GM21515 (cell line): ENCODE data around the gene MTMR12.
"Not testable (repeated sequence)": the region's sequence is repeated elsewhere in the genome, so short reads cannot be mapped to it uniquely, and the experiment has no call there.

Experiments
- ATAC-seq: cut with Tn5 transposase; IDR thresholded peaks from one replicate; pipeline ENCODE4 v1.9.1; 2021; ENCODE audit not compliant: unreplicated experiment

The MTMR12 gene

GRCh38 chr5:32326216-32326772 is 13.6 kb upstream of the MTMR12 start:
- no peak for ATAC-seq

GRCh38 chr5:32325616-32326015 is 12.9 kb upstream of the MTMR12 start:
- no peak for ATAC-seq

DNA sequence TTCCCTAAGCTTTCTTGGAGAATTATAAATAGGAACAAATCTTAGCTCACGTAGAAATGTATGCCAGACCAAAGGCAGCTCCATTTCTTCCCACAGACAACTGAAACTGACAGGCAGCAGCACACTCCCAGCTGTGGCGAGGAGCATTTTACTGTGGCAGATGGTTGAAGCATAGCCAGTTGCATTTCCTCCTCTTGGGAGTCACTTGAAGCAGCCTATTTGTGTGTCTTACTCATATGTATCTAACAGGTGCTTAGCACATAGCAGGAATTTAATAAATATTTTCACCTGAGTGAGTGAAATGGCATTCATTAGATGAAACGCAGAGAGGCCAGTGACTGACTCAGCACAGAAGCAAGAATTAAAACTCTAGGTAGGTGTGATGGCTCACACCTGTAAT is 12.3 kb upstream of the MTMR12 start:
- ATAC-seq: peak; percentile 65

DNA sequence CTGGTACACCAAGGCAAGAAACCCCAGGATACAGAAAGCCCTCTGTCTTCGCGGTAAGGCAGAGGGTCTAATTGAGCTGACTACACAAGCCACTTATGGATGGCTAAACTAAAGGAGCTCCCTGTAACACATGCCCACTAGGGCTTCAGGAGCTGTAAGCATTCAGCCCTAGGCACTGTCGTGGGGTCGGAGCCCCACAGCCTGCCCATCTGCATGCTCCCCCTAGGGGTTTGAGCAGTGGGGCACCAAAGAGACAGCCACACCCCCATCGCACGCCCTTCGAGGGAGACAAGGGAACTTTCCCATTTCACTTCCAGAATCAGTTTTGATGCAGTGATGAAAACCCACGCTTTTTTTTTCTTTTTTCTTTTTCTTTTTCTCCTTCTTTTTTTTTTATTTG is 11.0 kb upstream of the MTMR12 start:
- ATAC-seq: no peak

DNA sequence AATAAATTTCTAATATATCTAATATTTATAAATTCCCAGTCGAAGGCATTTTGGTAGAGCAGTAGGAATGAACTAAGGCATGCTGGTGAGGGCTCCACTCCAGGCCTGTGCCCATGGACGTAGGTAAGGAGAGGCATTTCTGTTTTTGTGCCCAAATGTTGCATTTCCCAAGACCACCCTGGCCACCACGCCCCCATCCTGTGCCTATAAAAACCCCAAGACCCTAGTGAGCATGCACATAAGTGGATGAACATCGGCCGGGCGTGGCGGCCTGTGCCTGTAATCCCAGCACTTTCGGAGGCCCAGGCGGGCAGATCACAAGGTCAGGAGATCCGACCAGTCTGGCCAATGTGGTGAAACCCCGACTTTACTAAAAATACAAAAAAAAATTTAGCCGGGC is 10.1 kb upstream of the MTMR12 start:
- no peak for ATAC-seq

DNA sequence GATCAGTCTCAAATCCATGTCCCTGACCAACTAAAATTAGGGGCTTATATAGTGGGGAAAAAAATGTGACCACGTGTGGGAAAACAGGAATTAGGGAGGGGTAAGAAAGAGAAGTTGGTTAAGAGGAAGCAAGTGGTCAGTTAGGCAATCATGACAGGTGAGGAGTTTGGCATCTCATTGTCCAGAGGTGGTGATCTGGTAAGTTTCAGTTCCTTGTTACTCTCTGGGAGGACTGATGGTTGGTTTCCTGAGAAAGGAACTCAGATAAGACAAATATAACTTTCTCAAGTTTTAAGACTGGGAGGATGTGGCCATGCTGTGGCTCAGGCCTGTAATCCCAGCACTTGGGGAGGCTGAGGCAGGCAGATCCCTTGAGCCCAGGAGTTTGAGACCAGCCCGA is 9.0 kb upstream of the MTMR12 start:
- not testable (repeated sequence) for ATAC-seq

- ATAC-seq: no peak
Measured at GRCh38 chr5:32320576-32320975, 7.8 kb upstream of the MTMR12 start.

DNA sequence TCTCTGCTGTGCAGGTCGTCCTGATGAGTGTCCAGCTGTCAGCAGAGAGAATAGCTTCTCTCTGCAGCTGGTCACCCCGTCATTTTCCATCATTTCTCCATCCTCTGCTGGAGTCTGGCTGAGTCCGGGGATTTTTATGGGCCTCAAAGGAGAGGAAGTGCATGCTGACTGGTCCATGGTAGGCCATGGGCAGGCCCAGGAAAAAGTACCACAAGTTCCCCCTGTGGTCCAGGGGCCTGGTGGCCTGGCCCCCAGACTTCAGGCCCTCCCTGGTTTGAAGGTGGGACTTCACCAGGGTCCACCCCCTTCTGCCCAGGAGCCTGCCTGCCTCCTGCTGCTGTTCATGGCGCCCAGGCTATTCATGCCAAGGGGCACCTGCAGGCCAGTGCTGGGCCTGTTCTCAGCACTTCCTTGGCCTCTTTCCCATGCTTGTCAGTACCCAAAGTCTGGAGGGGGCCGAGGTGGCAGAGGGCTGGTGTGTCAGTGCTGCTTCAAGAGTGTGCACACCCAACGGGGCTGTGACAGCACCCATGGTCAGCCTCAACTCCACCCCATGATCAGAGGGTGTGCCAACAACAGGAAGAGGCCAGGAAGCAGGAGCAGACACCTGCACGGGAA is 7.3 kb upstream of the MTMR12 start:
- no peak for ATAC-seq

GRCh38 chr5:32319392-32319791 is 6.7 kb upstream of the MTMR12 start:
- no peak for ATAC-seq

- ATAC-seq: no peak
Measured at GRCh38 chr5:32317041-32317440, 4.3 kb upstream of the MTMR12 start.

- ATAC-seq: no peak
Measured at GRCh38 chr5:32315221-32316014, 2.7 kb upstream of the MTMR12 start.

DNA sequence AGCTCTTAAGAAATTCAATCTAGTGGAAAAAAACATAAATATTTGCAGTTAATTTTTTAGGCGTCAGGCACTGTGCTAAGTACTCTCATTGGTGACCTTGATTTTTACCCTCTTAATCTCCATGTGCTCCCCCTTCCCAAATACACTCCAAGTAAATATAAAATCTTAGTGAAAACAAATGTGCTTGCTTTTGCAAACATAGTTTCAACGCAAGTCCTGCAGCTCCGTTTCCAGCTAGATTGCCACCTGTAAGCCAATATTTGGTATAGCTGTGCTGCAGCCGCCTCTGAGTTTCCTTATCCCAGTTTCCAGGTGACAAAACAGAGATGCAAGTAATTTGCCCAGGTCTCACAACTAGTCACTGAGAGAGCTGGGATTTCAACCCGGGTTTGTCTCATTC is 1.9 kb upstream of the MTMR12 start:
- no peak for ATAC-seq

- ATAC-seq: not testable (repeated sequence)
Measured at GRCh38 chr5:32314152-32314488, 1.4 kb upstream of the MTMR12 start.

DNA sequence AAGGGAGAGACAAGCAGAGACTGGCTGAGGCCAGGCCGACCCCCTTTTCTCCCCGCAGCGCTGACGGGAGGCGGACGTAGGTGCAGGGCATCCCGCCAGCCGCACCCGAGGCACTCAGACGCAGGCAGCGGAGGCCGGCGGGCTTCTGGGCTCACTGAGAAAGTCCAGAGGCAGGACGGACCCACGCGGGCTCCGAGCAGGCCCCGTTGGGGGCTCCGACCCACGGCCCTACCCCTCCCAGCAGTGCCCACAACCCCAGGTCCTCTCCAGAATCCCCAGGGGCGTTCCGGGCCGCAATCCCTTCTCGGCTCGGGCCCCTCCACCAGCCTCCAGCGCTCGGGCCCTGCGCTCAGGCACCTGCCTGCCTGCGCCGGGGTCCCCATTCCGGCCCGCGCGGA is 543 bp downstream of the MTMR12 start:
- peak; percentile 28 for ATAC-seq

GRCh38 chr5:32311404-32312196 is 1.1 kb downstream of the MTMR12 start:
- no peak for ATAC-seq

- ATAC-seq: no peak
Measured at GRCh38 chr5:32309761-32310160, 3.0 kb downstream of the MTMR12 start.

DNA sequence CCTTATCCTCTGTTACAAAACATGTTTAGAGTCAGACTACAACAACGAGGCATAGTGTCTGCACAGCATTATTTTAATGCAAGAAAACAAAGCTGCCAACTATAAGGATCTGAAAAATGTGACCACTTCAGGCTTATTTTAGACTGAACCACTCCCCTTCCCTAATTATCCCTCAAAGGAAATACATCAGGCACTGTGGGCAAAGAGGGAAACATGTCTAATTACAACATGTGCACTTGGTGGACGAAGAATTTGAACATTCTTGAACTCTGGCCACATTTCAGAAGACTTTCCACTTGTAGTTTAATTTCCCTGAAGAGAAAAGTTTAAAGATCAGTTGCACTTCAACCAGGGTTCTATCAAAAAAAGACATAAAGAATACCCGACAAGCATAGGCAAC is 3.8 kb downstream of the MTMR12 start:
- no peak for ATAC-seq

GRCh38 chr5:32307769-32308194 is 5.0 kb downstream of the MTMR12 start:
- ATAC-seq: no peak

- no peak for ATAC-seq
Measured at GRCh38 chr5:32304622-32305021, 8.1 kb downstream of the MTMR12 start.

DNA sequence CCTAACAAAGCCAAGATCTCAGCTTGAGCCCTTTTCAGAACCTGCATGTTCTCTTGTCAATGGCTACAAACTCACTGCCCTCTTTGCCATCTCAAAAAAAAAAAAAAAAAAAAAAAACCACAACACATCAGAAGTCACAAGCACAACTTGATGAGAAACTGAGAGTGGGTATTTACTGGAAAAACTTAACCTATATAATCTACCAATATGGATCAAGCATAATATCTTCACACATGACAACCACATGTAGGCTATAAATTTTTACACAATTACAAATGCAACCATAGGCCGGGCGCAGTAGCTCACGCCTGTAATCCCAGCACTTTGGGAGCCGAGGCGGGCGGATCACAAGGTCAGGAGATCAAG is 9.0 kb downstream of the MTMR12 start:
- no peak for ATAC-seq

DNA sequence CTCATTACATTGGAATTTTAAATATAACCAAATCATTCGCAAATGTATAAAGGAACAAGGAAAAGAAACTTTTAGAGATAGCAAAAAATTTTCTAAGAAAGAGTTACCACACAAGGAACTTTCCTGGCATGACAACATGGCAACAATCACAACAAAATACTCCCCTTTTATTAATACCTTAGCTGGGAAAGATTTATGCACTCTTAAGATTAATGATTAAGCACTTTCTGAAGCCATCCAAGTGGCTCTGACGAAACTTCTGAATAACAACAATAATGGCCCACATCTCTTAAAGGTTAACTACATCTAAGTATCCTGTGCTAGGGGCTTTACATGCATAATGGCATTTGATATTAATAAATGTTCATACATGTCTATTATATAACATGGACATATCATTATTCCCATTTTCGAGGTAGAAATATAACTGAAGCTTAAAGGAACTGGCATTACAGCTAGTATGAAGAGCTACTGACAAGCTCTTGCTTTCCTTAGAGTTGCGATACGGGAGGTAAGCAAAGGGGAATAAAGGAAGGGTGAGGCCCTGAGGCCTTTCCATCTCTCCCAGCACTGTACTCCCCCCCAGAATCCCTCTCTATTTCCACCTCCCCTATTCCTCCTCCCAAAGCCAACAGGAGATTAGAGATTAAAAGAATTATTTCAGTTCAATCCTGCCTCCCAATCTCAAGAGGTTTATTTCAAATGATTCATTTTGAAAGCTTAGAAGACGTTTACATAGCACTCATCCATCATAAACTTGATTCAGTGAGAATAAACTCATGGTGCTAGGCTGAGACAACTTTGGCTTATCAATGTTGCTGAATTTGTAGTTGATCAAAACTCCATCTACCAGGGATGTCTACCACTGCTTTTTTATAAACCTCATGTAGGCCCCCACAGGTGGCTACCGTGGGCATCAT is 9.6 kb downstream of the MTMR12 start:
- no peak for ATAC-seq
